Motor neuron (in vitro differentiated cells): ENCODE data around the gene GID4. TPM values are rescaled to one million over a fixed set of nuclear protein-coding genes. Genes with fewer than 3 reads are reported as not detected.

Experiments used
- ATAC-seq, 8 experiments: fragments of 200-7000 bp; cut with Tn5 transposase; replicated peaks in 6 of 8; 2 replicates each; pipeline ENCODE4 v1.8.0; 2021; ENCODE audit warnings: mild to moderate bottlenecking in 8 of 8, moderate library complexity in 8 of 8
- H3K27ac ChIP-seq, 2 donors: fragments of 250-450 bp; sonication (Bioruptor Pico); 2 replicates each; pipeline ENCODE4 v1.9.0; 2021; ENCODE audit warnings: antibody characterized with exemption in 2 of 2, mild to moderate bottlenecking in 2 of 2, moderate library complexity in 1 of 2
- H3K4me1 ChIP-seq, 2 donors: fragments of 250-450 bp; sonication (Bioruptor Pico); replicated peaks in 1 of 2; 2 replicates each; pipeline ENCODE4 v1.6.1; 2021; ENCODE audit warnings: antibody characterized with exemption in 2 of 2, mild to moderate bottlenecking in 2 of 2, moderate library complexity in 1 of 2
- H3K4me3 ChIP-seq, 5 donors: fragments of 250-450 bp; sonication (Bioruptor Pico); 2 replicates each; pipeline ENCODE4 v1.9.0; 2021; ENCODE audit warnings: antibody characterized with exemption in 5 of 5, mild to moderate bottlenecking in 5 of 5, moderate library complexity in 4 of 5
- WGBS, 10 experiments: fragments of 450-650 bp; shearing (Covaris generic); methylation state at CpG; one replicate each; pipeline ENCODE4 v1.0.0; 2022; 5-methylcytosine and 5-hydroxymethylcytosine counted together
- in situ Hi-C, 9 experiments: fragments of 400-800 bp; cut with MboI; loops; one replicate each; pipeline ENCODE4 v1.15.0; 2021; ENCODE audit warnings: low sequenced_read_pairs in 9 of 9, low pct_unique_long_range_greater_than_20kb in 2 of 9; ENCODE audit not compliant: unreplicated experiment in 9 of 9
- total RNA-seq, 8 experiments: library from RNA; unstranded; fragments of 300-600 nt; gene quantifications; 2 replicates each; pipeline versions ENCODE4 v1.2.3 to v1.2.4, GENCODE V29; 2022

The GID4 gene
- total RNA-seq, 8 experiments from 2014 or later, result 6.0 to 13.0 (median 8.2) TPM

DNA sequence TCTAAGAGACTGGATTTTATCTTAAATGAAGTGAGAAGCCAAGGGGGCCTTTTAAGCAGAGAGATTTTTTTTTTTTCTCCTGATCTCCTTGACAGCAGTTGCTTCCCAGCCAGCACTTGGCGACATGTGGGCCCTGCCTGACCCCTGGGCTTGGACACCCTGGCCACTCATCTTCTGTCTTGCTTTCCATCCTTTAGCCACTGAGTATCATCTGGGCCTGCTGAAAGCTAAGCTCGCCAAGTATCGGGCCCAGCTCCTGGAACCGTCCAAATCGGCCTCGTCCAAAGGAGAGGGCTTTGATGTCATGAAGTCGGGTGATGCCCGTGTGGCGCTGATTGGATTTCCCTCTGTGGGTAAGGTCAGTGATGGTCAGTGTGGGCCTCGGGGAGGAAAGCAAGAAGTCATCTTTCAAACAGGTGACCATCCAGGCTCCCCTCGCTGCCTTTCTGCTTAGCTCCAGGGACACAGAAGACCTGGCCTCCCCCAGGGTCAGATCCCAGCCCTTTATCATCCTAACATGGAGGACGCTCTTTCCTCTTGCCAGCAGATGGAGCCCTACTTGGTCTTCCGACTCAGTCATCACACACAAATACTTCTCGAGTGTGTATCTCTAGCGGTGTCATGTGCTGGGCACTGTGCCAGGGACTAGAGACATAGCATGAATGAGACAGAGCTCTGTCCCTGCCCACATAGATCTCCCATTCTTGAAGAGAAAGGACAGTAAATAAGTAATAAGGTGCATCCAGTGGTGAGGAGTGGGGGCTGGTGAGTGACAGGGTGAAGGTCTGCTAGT is 54.6 kb downstream of the GID4 start:
- no peak overlapping the region for H3K27ac ChIP-seq
- H3K4me1 ChIP-seq, result no peaks in the 10 kb centered on the region
- ATAC-seq, result peak in 4 of 8 experiments; percentile 19 to 81 (median 68)
- H3K4me3 ChIP-seq, result no peak overlapping the region
- in situ Hi-C loops, result no loop called here
- 20 to 97% (median 73%) methylated on average over 1 to 10 of the region's 15 CpGs; no CpG with 5 or more reads in 1 of the 10 experiments for WGBS, 10 experiments

- no peak for ATAC-seq
- WGBS, 10 experiments, result 80 to 100% (median 98%) methylated on average over 1 to 7 of the region's 10 CpGs; no CpG with 5 or more reads in 5 of the 10 experiments
- no peak overlapping the region for H3K27ac ChIP-seq
- no peaks in the 10 kb centered on the region for H3K4me1 ChIP-seq
- in situ Hi-C loops, result no loop called here
- no peak overlapping the region for H3K4me3 ChIP-seq
Observed at GRCh38 chr17:18094409-18094807, 55.2 kb downstream of the GID4 start.

DNA sequence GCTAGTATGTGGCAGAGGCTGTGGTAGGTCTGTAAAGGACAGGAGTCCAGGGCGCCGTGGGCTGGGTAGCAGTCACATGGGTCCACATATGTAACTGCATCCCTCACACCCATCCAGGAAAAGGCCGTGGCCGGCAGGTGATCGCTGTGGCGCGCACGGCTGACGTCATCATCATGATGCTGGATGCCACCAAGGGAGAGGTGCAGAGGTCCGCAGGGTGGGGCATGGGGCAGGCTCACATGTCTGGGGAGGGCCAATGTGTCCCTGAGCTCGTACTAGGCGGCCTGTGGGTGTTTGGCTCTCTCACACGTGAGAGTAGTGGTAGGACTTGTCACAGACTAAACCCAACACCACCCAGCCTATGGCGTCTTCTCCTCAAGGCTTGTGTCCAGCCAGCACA is 60.3 kb downstream of the GID4 start:
- WGBS, 10 experiments, result 92 to 100% (median 98%) methylated on average over 2 to 8 of the region's 14 CpGs; no CpG with 5 or more reads in 6 of the 10 experiments
- no peak overlapping the region for H3K27ac ChIP-seq
- H3K4me1 ChIP-seq, result no peaks in the 10 kb centered on the region
- in situ Hi-C loops, result no loop called here
- no peak for ATAC-seq
- H3K4me3 ChIP-seq, result no peak overlapping the region

GRCh38 chr17:18100616-18101015 is 61.4 kb downstream of the GID4 start:
- peak in 1 of 8 experiments; percentile 31 for ATAC-seq
- no peak overlapping the region for H3K4me3 ChIP-seq
- no peak overlapping the region for H3K27ac ChIP-seq
- 0 to 100% (median 89%) methylated on average over 1 to 5 of the region's 10 CpGs; no CpG with 5 or more reads in 5 of the 10 experiments for WGBS, 10 experiments
- in situ Hi-C loops, result no loop called here
- H3K4me1 ChIP-seq, result peaks cover 0 to 5% of the 10 kb centered on the region in 2 donors

DNA sequence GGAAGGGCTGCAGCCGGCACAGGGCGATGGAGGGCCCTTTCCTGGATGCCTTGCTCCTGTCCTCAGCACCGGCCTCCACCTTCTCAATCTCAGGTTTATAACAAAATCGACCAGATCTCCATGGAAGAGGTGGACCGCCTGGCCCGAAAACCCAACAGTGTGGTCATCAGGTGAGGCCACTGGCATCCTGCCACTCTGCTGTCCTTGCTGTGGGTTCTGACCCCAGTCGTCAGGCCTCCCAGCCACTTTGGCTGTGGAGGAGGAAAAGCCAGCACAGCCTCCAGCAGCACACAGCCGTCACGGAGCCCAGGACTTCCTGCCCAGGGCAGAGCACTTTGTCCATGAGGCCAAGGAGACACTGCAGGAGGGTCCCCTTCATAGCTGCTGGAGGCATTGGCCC is 62.6 kb downstream of the GID4 start:
- no peak for ATAC-seq
- Histone ChIP-seq H3K27ac (no peak overlapping the region), H3K4me1 (peaks cover 0 to 5% of the 10 kb centered on the region in 2 donors), H3K4me3 (no peak overlapping the region)
- 60 to 93% (median 80%) methylated on average over 1 to 3 of the region's 9 CpGs; no CpG with 5 or more reads in 6 of the 10 experiments for WGBS, 10 experiments
- in situ Hi-C loops, result no loop called here

DNA sequence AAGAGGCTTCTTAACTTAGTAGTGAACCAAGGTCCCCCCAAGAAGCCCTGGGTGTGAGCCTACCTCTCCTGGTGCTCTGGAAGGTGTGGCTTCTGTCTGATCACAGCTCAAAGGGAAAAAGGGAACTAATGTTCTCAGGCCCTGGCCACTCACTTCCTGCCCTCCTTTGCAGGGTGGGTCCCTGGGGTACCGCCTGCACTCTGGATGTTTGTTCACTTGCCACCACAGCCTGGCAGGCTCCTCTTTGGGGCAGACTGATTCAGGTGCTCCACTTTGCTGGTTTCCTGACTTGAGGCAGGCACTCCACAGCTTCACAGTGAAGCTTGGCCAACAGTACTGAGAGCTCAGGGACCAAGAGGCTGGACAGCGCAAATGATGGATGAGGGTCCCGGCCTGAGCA is 63.4 kb downstream of the GID4 start:
- H3K27ac ChIP-seq, result no peak overlapping the region

GRCh38 chr17:18105027-18105426 is 65.8 kb downstream of the GID4 start:
- 70 to 92% (median 80%) methylated on average over 1 to 2 of the region's 3 CpGs; no CpG with 5 or more reads in 7 of the 10 experiments for WGBS, 10 experiments
- Histone ChIP-seq H3K4me3 (no peak overlapping the region), H3K27ac (no peak overlapping the region), H3K4me1 (peaks cover 0 to 7% of the 10 kb centered on the region in 2 donors)
- in situ Hi-C loops, result no loop called here
- ATAC-seq, result no peak

More for the DNA sequence above, 63.4 kb downstream of the GID4 start:
- Histone ChIP-seq H3K4me3 (no peak overlapping the region), H3K4me1 (peaks cover 0 to 5% of the 10 kb centered on the region in 2 donors)
- in situ Hi-C loops, result no loop called here
- ATAC-seq, result no peak
- 40 to 100% (median 66%) methylated on average over 1 to 2 of the region's 3 CpGs; no CpG with 5 or more reads in 6 of the 10 experiments for WGBS, 10 experiments

DNA sequence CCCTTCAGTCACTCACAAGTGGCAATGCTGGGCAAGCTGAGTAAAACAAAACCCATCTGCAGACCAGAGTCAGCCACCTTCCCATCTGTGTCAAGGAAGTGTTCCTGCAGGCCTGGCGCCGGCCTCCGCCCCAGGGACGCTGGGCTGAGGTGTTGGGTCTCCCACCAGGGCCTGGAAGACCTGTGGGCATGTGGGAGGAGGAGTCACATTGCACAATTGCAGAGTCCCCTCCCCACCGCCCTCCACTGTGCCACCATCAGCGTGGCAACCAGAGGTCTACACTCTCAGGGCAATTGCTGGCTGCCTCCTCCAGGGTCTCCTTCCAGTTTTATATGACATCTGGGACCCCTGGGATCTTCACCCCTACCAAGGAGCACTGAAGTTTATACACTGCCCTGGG is 66.4 kb downstream of the GID4 start:
- H3K4me3 ChIP-seq, result no peak overlapping the region
- no peak for ATAC-seq
- in situ Hi-C loops, result no loop called here
- peaks cover 0 to 7% of the 10 kb centered on the region in 2 donors for H3K4me1 ChIP-seq
- WGBS, 10 experiments, result 80 to 88% methylated on average over 1 to 2 of the region's 6 CpGs; no CpG with 5 or more reads in 8 of the 10 experiments
- H3K27ac ChIP-seq, result no peak overlapping the region

- in situ Hi-C loops, result no loop called here
- ATAC-seq, result no peak
- 100% methylated on average over 1 to 2 of the region's 9 CpGs; no CpG with 5 or more reads in 8 of the 10 experiments for WGBS, 10 experiments
- Histone ChIP-seq H3K27ac (no peak overlapping the region), H3K4me1 (peaks cover 0 to 7% of the 10 kb centered on the region in 2 donors), H3K4me3 (no peak overlapping the region)
Observed at GRCh38 chr17:18106211-18106610, 67.0 kb downstream of the GID4 start.

DNA sequence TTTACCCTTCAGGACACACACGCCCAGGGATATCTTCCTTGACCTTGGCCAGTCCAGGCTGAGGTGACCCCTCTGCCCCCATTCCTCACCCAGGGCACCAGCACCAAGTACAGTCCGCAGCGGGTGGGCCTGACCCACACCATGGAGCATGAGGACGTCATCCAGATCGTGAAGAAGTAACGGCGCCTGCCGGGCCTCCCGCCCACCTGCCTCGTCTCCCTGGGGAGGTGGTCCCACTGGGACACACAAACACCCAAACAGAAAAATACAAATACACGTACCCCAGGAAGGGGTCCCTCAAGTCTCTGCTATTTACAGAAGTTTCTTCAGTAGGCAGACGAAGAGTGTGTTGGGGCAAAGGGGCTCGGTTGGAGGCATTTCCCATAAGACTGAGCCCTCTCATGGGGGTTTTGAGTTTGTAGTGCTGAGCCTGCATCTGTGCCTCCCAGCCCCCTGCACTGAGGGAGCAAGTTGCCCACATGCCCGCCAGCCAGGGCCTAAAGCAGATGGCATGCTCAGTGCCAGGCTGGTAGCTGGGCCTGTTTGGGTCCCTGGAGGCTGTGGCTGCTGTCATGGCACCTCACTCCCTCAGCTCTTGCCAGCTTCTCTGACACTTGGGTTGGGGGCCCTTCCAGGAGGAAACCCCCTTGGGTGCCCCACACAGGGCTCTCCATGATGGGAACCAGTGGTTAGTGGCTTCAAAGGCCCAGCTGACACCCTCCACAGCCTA is 68.0 kb downstream of the GID4 start:
- Histone ChIP-seq H3K27ac (no peak overlapping the region), H3K4me3 (no peak overlapping the region), H3K4me1 (peaks cover 0 to 7% of the 10 kb centered on the region in 2 donors)
- WGBS, 10 experiments, result 60 to 100% (median 89%) methylated on average over 1 to 8 of the region's 14 CpGs; no CpG with 5 or more reads in 2 of the 10 experiments
- in situ Hi-C loops, result no loop called here
- no peak for ATAC-seq

- H3K4me1 ChIP-seq, result peaks cover 0 to 7% of the 10 kb centered on the region in 2 donors
- 40 to 100% (median 83%) methylated on average over 1 of the region's 6 CpGs; no CpG with 5 or more reads in 7 of the 10 experiments for WGBS, 10 experiments
Observed at GRCh38 chr17:18107971-18108370, 68.8 kb downstream of the GID4 start.

GRCh38 chr17:18108401-18109312 is 69.4 kb downstream of the GID4 start, which contains the start of gene MYO15A:
MYO15A (plus strand) TSS chr17:18108756; CDS start chr17:18118801, 10,045 bp downstream.
- 0 to 100% (median 64%) methylated on average over 1 to 6 of the region's 17 CpGs; no CpG with 5 or more reads in 4 of the 10 experiments for WGBS, 10 experiments
- in situ Hi-C loops, result no loop called here
- ATAC-seq, result peak; percentile 14 to 70 (median 62)
- Histone ChIP-seq H3K27ac (peak within 1 kb of the TSS in 1 of 2 donors; percentile 10), H3K4me1 (peaks cover 0 to 7% of the 10 kb centered on the region in 2 donors), H3K4me3 (no peak within 1 kb of the TSS)

More at GRCh38 chr17:18107971-18108370, 68.8 kb downstream of the GID4 start:
- in situ Hi-C loops, result no loop called here
- no peak overlapping the region for H3K4me3 ChIP-seq
- no peak overlapping the region for H3K27ac ChIP-seq
- ATAC-seq, result peak in 2 of 8 experiments; percentile 2 to 3
